HL-60 (cell line): ENCODE measurements around the gene ZCCHC3.
"Not testable (repeated sequence)": the region's sequence is repeated elsewhere in the genome, so short reads cannot be mapped to it uniquely, and the experiment has no call there.

Source experiments
- DNase-seq, 2 experiments: peaks; one replicate each; pipeline ENCODE4 v3.0.0-alpha.2; 2010 to 2020; ENCODE audit warnings: low read depth in 1 of 2, low spot score in 1 of 2
- H3K27ac ChIP-seq: fragments of 250-450 bp; sonication (Bioruptor Pico); replicated peaks from 2 replicates; pipeline ENCODE4 v1.5.1; 2020; ENCODE audit warnings: mild to moderate bottlenecking, moderate library complexity
- H3K27me3 ChIP-seq: fragments of 250-450 bp; sonication (Bioruptor Pico); 2 replicates; pipeline ENCODE4 v1.5.1; 2021; ENCODE audit warnings: mild to moderate bottlenecking, moderate library complexity; ENCODE audit not compliant: insufficient read depth, poor library complexity, severe bottlenecking
- H3K4me3 ChIP-seq: replicated peaks from 2 replicates; pipeline ENCODE4 v1.5.1; 2011; ENCODE audit warnings: mild to moderate bottlenecking, control low read depth, low read length; ENCODE audit not compliant: insufficient read depth
- CTCF ChIP-seq: IDR thresholded peaks from one replicate; pipeline ENCODE4 v1.5.1; 2011; ENCODE audit warnings: low read length, control low read depth, inconsistent platforms; ENCODE audit not compliant: insufficient read depth
- GABPA ChIP-seq: IDR thresholded peaks from 2 replicates; pipeline ENCODE4 v1.6.1; 2012; ENCODE audit warnings: low read depth
- POLR2AphosphoS5 ChIP-seq: IDR thresholded peaks from 2 replicates; pipeline ENCODE4 v1.6.1; 2012; ENCODE audit warnings: low read depth
- SPI1 ChIP-seq: IDR thresholded peaks from 2 replicates; pipeline ENCODE4 v1.6.1; 2012; ENCODE audit warnings: low read depth, mild to moderate bottlenecking, borderline replicate concordance
- TF ChIP-seq, protein P1 (sequence below): IDR thresholded peaks from 2 replicates; pipeline ENCODE4 v1.6.1; 2012; ENCODE audit warnings: low read depth; ENCODE audit not compliant: insufficient replicate concordance

The ZCCHC3 gene

GRCh38 chr20:329851-330232 is 32.5 kb downstream of the ZCCHC3 start:
- no peak for TF ChIP-seq GABPA
- peak; percentile 34; the same call in 1 of the 2 replicates for TF ChIP-seq SPI1
- Histone ChIP-seq H3K4me3 (no peak overlapping the region), H3K27me3 (no peaks in the 10 kb centered on the region), H3K27ac (no peak overlapping the region)
- DNase-seq: no peak

DNA sequence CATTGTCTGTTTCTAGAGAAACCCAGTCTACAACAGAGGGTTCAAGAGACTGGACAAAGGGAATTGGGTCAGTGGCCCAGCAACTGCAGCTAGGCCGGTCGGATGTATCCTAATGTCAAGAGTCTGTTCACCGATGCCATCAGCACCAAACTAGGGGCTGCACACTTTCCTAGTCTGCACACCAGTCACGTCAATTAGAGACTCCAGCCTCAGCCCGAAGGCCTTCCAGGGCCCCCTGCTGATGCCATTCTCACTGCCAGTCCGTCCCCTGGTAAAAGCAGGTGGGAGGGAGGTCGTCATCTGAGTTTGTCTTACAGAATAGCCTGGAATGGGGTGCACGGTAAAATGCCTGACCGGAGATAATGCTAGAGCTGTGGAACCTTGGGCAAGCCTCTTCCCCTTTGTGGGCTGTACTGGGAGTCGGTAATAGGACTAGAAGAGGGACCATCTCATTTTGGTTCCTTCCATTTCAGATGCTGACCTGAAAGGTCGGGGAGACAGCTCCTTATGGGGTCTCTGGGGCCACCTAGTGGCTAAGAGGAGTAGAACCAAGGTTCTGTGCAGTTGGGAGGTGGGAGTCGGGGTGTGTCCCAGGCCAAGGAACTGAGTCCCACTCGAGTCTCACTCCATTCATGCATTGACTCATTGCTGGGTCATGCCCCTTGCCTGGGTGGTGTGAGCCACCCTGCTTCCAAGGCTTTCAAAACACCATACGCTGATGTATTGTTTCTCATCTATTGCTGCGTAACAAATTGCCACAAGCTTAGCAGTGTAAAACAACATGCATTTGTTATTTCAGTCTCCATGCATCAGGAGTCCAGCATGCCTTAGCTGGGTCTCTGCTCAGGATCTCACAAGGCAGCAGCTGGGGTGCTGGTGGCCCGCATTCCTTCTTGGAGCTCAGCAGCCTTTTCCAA is 33.1 kb downstream of the ZCCHC3 start:
- Histone ChIP-seq H3K4me3 (no peak overlapping the region), H3K27ac (no peak overlapping the region), H3K27me3 (no peaks in the 10 kb centered on the region)
- TF ChIP-seq POLR2AphosphoS5 (no peak), SPI1 (peak; percentile 63; the same call in 1 of the 2 replicates), GABPA (no peak), CTCF (peak; percentile 88)
- TF ChIP-seq, protein P1, sequence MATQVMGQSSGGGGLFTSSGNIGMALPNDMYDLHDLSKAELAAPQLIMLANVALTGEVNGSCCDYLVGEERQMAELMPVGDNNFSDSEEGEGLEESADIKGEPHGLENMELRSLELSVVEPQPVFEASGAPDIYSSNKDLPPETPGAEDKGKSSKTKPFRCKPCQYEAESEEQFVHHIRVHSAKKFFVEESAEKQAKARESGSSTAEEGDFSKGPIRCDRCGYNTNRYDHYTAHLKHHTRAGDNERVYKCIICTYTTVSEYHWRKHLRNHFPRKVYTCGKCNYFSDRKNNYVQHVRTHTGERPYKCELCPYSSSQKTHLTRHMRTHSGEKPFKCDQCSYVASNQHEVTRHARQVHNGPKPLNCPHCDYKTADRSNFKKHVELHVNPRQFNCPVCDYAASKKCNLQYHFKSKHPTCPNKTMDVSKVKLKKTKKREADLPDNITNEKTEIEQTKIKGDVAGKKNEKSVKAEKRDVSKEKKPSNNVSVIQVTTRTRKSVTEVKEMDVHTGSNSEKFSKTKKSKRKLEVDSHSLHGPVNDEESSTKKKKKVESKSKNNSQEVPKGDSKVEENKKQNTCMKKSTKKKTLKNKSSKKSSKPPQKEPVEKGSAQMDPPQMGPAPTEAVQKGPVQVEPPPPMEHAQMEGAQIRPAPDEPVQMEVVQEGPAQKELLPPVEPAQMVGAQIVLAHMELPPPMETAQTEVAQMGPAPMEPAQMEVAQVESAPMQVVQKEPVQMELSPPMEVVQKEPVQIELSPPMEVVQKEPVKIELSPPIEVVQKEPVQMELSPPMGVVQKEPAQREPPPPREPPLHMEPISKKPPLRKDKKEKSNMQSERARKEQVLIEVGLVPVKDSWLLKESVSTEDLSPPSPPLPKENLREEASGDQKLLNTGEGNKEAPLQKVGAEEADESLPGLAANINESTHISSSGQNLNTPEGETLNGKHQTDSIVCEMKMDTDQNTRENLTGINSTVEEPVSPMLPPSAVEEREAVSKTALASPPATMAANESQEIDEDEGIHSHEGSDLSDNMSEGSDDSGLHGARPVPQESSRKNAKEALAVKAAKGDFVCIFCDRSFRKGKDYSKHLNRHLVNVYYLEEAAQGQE: no peak
- peak; percentile 61 to 87 for DNase-seq

DNA sequence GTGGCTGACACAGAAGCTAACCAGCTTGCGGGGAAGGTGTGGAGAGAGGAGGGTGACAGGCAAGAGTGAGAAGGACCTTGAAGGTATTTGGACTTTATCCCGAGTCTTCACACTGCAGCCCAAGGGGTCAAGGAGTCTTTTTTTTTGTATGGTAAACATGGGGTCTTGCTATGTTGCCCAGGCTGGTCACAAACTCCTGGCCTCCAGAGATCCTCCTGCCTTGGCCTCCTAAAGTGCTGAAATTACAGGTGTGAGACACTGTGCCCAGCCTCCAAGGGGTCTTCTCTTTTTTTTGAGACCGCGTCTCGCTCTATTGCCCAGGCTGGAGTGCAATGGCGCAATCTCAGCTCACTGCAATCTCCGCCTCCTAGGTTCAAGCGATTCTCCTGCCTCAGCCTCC is 37.2 kb downstream of the ZCCHC3 start:
- Histone ChIP-seq H3K27ac (no peak overlapping the region), H3K27me3 (no peaks in the 10 kb centered on the region), H3K4me3 (no peak overlapping the region)
- no peak for DNase-seq
- TF ChIP-seq POLR2AphosphoS5 (no peak), SPI1 (no peak), GABPA (no peak), CTCF (no peak)
- TF ChIP-seq, protein P1: no peak

- H3K4me3 ChIP-seq, H3K27ac ChIP-seq, H3K27me3 ChIP-seq: not testable (repeated sequence)
Observed at GRCh38 chr20:336040-336439, 38.7 kb downstream of the ZCCHC3 start.

GRCh38 chr20:341682-342081 is 44.3 kb downstream of the ZCCHC3 start:
- peak; percentile 48 to 69 for DNase-seq
- no peak for TF ChIP-seq POLR2AphosphoS5
- Histone ChIP-seq H3K27ac (no peak overlapping the region), H3K27me3 (no peaks in the 10 kb centered on the region), H3K4me3 (no peak overlapping the region)

More at GRCh38 chr20:336040-336439, 38.7 kb downstream of the ZCCHC3 start:
- DNase-seq: not testable (repeated sequence)
